GM18907 (cell line): ENCODE results near the gene LMOD1.

Source experiments
- ATAC-seq: cut with Tn5 transposase; IDR thresholded peaks from one replicate; pipeline ENCODE4 v1.9.1; 2021; ENCODE audit warnings: mild to moderate bottlenecking, moderate library complexity; ENCODE audit not compliant: unreplicated experiment

The LMOD1 gene

GRCh38 chr1:201895120-201895665 is 51.2 kb downstream of the LMOD1 start:
- no peak for ATAC-seq

GRCh38 chr1:201894343-201895119 is 51.8 kb downstream of the LMOD1 start:
- ATAC-seq: no peak

- no peak for ATAC-seq
Observed at GRCh38 chr1:201893431-201893830, 52.9 kb downstream of the LMOD1 start.

- ATAC-seq: no peak
Observed at GRCh38 chr1:201892211-201892610, 54.1 kb downstream of the LMOD1 start.

- no peak for ATAC-seq
Observed at GRCh38 chr1:201891451-201892045, 54.8 kb downstream of the LMOD1 start.

GRCh38 chr1:201890806-201891450 is 55.4 kb downstream of the LMOD1 start:
- ATAC-seq: no peak

GRCh38 chr1:201890223-201890622 is 56.1 kb downstream of the LMOD1 start:
- no peak for ATAC-seq

GRCh38 chr1:201889090-201889968 is 57.0 kb downstream of the LMOD1 start:
- ATAC-seq: no peak

GRCh38 chr1:201888282-201889089 is 57.9 kb downstream of the LMOD1 start, which contains the start of gene SHISA4:
Gene SHISA4 (plus strand): TSS chr1:201888898. CDS start chr1:201888995, 97 bp downstream.
- ATAC-seq: no peak

- ATAC-seq: no peak
Observed at GRCh38 chr1:201887116-201887866, 59.1 kb downstream of the LMOD1 start.

GRCh38 chr1:201886103-201886885 is 60.1 kb downstream of the LMOD1 start:
- ATAC-seq: no peak

GRCh38 chr1:201885531-201886075 is 60.7 kb downstream of the LMOD1 start:
- ATAC-seq: no peak

GRCh38 chr1:201884425-201884824 is 61.9 kb downstream of the LMOD1 start:
- no peak for ATAC-seq

GRCh38 chr1:201883786-201884185 is 62.6 kb downstream of the LMOD1 start:
- ATAC-seq: no peak

- no peak for ATAC-seq
Observed at GRCh38 chr1:201883266-201883665, 63.1 kb downstream of the LMOD1 start.

- ATAC-seq: no peak
Observed at GRCh38 chr1:201882665-201883132, 63.6 kb downstream of the LMOD1 start.

GRCh38 chr1:201881617-201882016 is 64.7 kb downstream of the LMOD1 start:
- no peak for ATAC-seq
